Skeletal muscle tissue (tissue), 4 donors: ENCODE results near the gene SMC6. TPM values are rescaled to one million over a fixed set of nuclear protein-coding genes. Genes with fewer than 3 reads are reported as not detected.

Experiments used
- H3K27ac ChIP-seq: one replicate; pipeline ENCODE4 v1.7.0; 2013; ENCODE audit warnings: mild to moderate bottlenecking, low read depth, low read length, inconsistent platforms
- H3K27me3 ChIP-seq, 3 donors: one replicate each; pipeline ENCODE4 v1.7.0; 2013; ENCODE audit warnings: low read length in 3 of 3; ENCODE audit not compliant: control insufficient read depth in 3 of 3, insufficient read depth in 3 of 3
- H3K36me3 ChIP-seq, 3 donors: one replicate each; pipeline ENCODE4 v1.7.0; 2013; ENCODE audit warnings: low read length in 3 of 3; ENCODE audit not compliant: control insufficient read depth in 3 of 3, insufficient read depth in 3 of 3
- H3K4me1 ChIP-seq, 3 donors: one replicate each; pipeline ENCODE4 v1.7.0; 2013; ENCODE audit warnings: low read length in 3 of 3, mild to moderate bottlenecking in 3 of 3; ENCODE audit not compliant: control insufficient read depth in 3 of 3, insufficient read depth in 3 of 3
- H3K4me3 ChIP-seq, 3 donors: one replicate each; pipeline ENCODE4 v1.7.0; 2013; ENCODE audit warnings: low read length in 3 of 3
- H3K9ac ChIP-seq, 3 donors: one replicate each; pipeline ENCODE4 v1.7.0; 2013; ENCODE audit warnings: low read length in 3 of 3, mild to moderate bottlenecking in 3 of 3, moderate library complexity in 2 of 3, low read depth in 1 of 3
- H3K9me3 ChIP-seq, 3 donors: one replicate each; pipeline ENCODE4 v1.7.0; 2013; ENCODE audit warnings: low read length in 3 of 3; ENCODE audit not compliant: control insufficient read depth in 3 of 3
- total RNA-seq: library from RNA; depleted of rRNA; stranded (reverse); fragments of >200 nt; gene quantifications from one replicate; pipeline ENCODE4 v1.2.3, GENCODE V29; 2014
- donor health status: Osteomylitis.

The SMC6 gene
- total RNA-seq, 1 donor from 2014 or later, result 18.8 TPM

- no peaks in the 10 kb centered on the region for H3K27me3 ChIP-seq
- H3K9ac ChIP-seq, result no peak overlapping the region
- H3K27ac ChIP-seq, result no peak overlapping the region
- no peaks in the 10 kb centered on the region for H3K4me1 ChIP-seq
- H3K4me3 ChIP-seq, result no peak overlapping the region
- H3K9me3 ChIP-seq, result no peaks in the 10 kb centered on the region
- H3K36me3 ChIP-seq, result peaks cover 4 to 39% (median 25%) of the 10 kb centered on the region in 3 donors
Observed at GRCh38 chr2:17729880-17730279, 23.7 kb downstream of the SMC6 start.

GRCh38 chr2:17728210-17728609 is 25.4 kb downstream of the SMC6 start:
- peaks cover 3 to 41% (median 26%) of the 10 kb centered on the region in 3 donors for H3K36me3 ChIP-seq

GRCh38 chr2:17719562-17720371 is 33.8 kb downstream of the SMC6 start:
- Histone ChIP-seq H3K4me1 (no peaks in the 10 kb centered on the region), H3K27me3 (no peaks in the 10 kb centered on the region), H3K9ac (no peak overlapping the region), H3K4me3 (no peak overlapping the region), H3K9me3 (no peaks in the 10 kb centered on the region), H3K27ac (no peak overlapping the region), H3K36me3 (peaks cover 16 to 59% (median 39%) of the 10 kb centered on the region in 3 donors)

More at GRCh38 chr2:17728210-17728609, 25.4 kb downstream of the SMC6 start:
- Histone ChIP-seq H3K27me3 (no peaks in the 10 kb centered on the region), H3K4me3 (no peak overlapping the region), H3K9ac (no peak overlapping the region), H3K9me3 (no peaks in the 10 kb centered on the region), H3K27ac (no peak overlapping the region), H3K4me1 (no peaks in the 10 kb centered on the region)

- Histone ChIP-seq H3K27me3 (no peaks in the 10 kb centered on the region), H3K9me3 (no peaks in the 10 kb centered on the region), H3K4me1 (no peaks in the 10 kb centered on the region), H3K4me3 (no peak overlapping the region), H3K9ac (no peak overlapping the region), H3K36me3 (peaks cover 16 to 63% (median 44%) of the 10 kb centered on the region in 3 donors), H3K27ac (no peak overlapping the region)
Observed at GRCh38 chr2:17718689-17719088, 34.9 kb downstream of the SMC6 start.

GRCh38 chr2:17717666-17718065 is 35.9 kb downstream of the SMC6 start:
- Histone ChIP-seq H3K9me3 (no peaks in the 10 kb centered on the region), H3K4me3 (no peak overlapping the region), H3K9ac (no peak overlapping the region), H3K27me3 (no peaks in the 10 kb centered on the region), H3K4me1 (no peaks in the 10 kb centered on the region), H3K36me3 (peaks cover 20 to 69% (median 50%) of the 10 kb centered on the region in 3 donors), H3K27ac (no peak overlapping the region)

GRCh38 chr2:17713291-17713690 is 40.3 kb downstream of the SMC6 start:
- Histone ChIP-seq H3K36me3 (peaks cover 10 to 63% (median 46%) of the 10 kb centered on the region in 3 donors), H3K27ac (no peak overlapping the region), H3K27me3 (no peaks in the 10 kb centered on the region), H3K9ac (no peak overlapping the region), H3K9me3 (no peaks in the 10 kb centered on the region), H3K4me3 (no peak overlapping the region), H3K4me1 (peaks cover 0 to 3% (median 2%) of the 10 kb centered on the region in 3 donors)

- H3K9me3 ChIP-seq, result no peaks in the 10 kb centered on the region
- H3K27ac ChIP-seq, result no peak overlapping the region
- peaks cover 16 to 54% (median 43%) of the 10 kb centered on the region in 3 donors for H3K36me3 ChIP-seq
- H3K27me3 ChIP-seq, result no peaks in the 10 kb centered on the region
- H3K4me1 ChIP-seq, result peaks cover 0 to 3% (median 2%) of the 10 kb centered on the region in 3 donors
- no peak overlapping the region for H3K9ac ChIP-seq
- H3K4me3 ChIP-seq, result no peak overlapping the region
Observed at GRCh38 chr2:17710547-17711248, 42.9 kb downstream of the SMC6 start.

- Histone ChIP-seq H3K4me1 (peaks cover 0 to 3% (median 2%) of the 10 kb centered on the region in 3 donors), H3K4me3 (no peak overlapping the region), H3K9me3 (no peaks in the 10 kb centered on the region), H3K27me3 (no peaks in the 10 kb centered on the region), H3K36me3 (peaks cover 19 to 53% (median 43%) of the 10 kb centered on the region in 3 donors), H3K27ac (no peak overlapping the region), H3K9ac (no peak overlapping the region)
Observed at GRCh38 chr2:17709897-17710296, 43.7 kb downstream of the SMC6 start.

GRCh38 chr2:17708501-17708900 is 45.1 kb downstream of the SMC6 start:
- Histone ChIP-seq H3K4me3 (no peak overlapping the region), H3K36me3 (peaks cover 18 to 43% (median 32%) of the 10 kb centered on the region in 3 donors), H3K27me3 (no peaks in the 10 kb centered on the region), H3K4me1 (peaks cover 0 to 3% (median 2%) of the 10 kb centered on the region in 3 donors), H3K9ac (no peak overlapping the region), H3K9me3 (no peaks in the 10 kb centered on the region), H3K27ac (no peak overlapping the region)

- Histone ChIP-seq H3K4me1 (peaks cover 0 to 3% (median 2%) of the 10 kb centered on the region in 3 donors), H3K4me3 (no peak overlapping the region), H3K36me3 (peaks cover 14 to 30% (median 28%) of the 10 kb centered on the region in 3 donors), H3K9me3 (no peaks in the 10 kb centered on the region), H3K9ac (no peak overlapping the region), H3K27me3 (no peaks in the 10 kb centered on the region), H3K27ac (no peak overlapping the region)
Observed at GRCh38 chr2:17706845-17707244, 46.8 kb downstream of the SMC6 start.
